Measurements from ENCODE around the gene CDH5. TPM values are rescaled to one million over a fixed set of nuclear protein-coding genes. Genes with fewer than 3 reads are reported as not detected.

Gene CDH5
- total and polyA plus RNA-seq, 2 of the 4 experiments (the other 2 are of a cell fraction): not detected

DNA sequence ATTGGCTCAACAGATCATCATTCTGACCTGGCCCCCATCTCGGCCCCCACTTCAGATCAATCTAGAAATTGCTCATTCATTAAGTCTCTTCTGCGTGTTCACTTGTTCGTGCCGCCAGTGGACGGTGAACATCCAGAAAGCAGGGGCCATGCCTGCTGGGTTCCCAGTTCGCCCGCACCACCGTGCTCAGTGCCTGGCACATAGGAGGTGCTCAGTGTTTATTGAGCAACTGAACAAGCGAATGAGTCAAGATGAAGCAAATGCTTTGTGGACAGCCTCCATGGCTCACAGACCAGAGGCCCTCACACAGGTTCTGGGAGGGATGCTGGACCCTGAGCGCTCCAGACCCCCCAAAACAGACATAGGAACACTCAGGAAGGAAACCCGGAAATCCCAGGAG, 74.5 kb downstream of the CDH5 start:
- in situ Hi-C loops (cut with MboI; ENCODE audit: low sequenced_read_pairs): no loop called here
- Histone ChIP-seq H3K14ac (replicated peaks; ENCODE audit: low read depth, low read length) (no peak overlapping the region), H3K9ac (ENCODE audit: low read depth, low read length) (no peak overlapping the region), H3K56ac (ENCODE audit: extremely low read depth, insufficient read depth, low read length) (no peak overlapping the region), H3K4ac (ENCODE audit: low read depth, low read length) (no peak overlapping the region), H3K27ac (ENCODE audit: insufficient read depth, low read length) (no peak overlapping the region), H2BK15ac (ENCODE audit: low read depth, low read length) (no peak overlapping the region), H3K36me3 (ENCODE audit: control insufficient read depth, insufficient read depth, low read length) (no peaks in the 10 kb centered on the region), H3K4me2 (ENCODE audit: low read depth, low read length) (no peak overlapping the region), H3K9me1 (ENCODE audit: insufficient read depth, low read length) (no peaks in the 10 kb centered on the region), H3K23ac (ENCODE audit: low read depth, low read length) (no peak overlapping the region), H4K20me1 (ENCODE audit: insufficient read depth, low read length) (no peaks in the 10 kb centered on the region), H2AK9ac (replicated peaks; ENCODE audit: low read depth, low read length, poor library complexity) (no peak overlapping the region), H3K9me3 (ENCODE audit: control insufficient read depth, insufficient read depth, low read length) (no peaks in the 10 kb centered on the region), H3K18ac (ENCODE audit: low read depth, low read length) (no peak overlapping the region), H2BK20ac (ENCODE audit: low read depth, low read length) (no peak overlapping the region), H2BK120ac (ENCODE audit: low read depth, low read length) (no peak overlapping the region), H3K4me1 (ENCODE audit: control insufficient read depth, insufficient read depth, low read length) (no peaks in the 10 kb centered on the region), H2AFZ (replicated peaks; ENCODE audit: low read length, poor library complexity) (no peak overlapping the region), H3K27me3 (ENCODE audit: control insufficient read depth, insufficient read depth, low read length) (peaks cover 58% of the 10 kb centered on the region), H3K79me1 (ENCODE audit: low read depth in 1 of 2, low read length in 2 of 2) (no peaks in the 10 kb centered on the region), H3K4me3 (ENCODE audit: insufficient read depth, low read depth, low read length) (no peak overlapping the region), H2BK5ac (ENCODE audit: low read depth, low read length, poor library complexity, severe bottlenecking) (no peak overlapping the region), H2AK5ac (ENCODE audit: low read depth, low read length) (no peak overlapping the region), H4K8ac (ENCODE audit: low read depth in 2 of 2, low read length in 2 of 2) (no peak overlapping the region), H4K5ac (ENCODE audit: low read depth, low read length) (no peak overlapping the region), H4K91ac (ENCODE audit: insufficient read depth, low read depth, low read length) (no peak overlapping the region)
- dilution Hi-C loops (cut with HindIII; ENCODE audit: low sequenced_read_pairs, unreplicated experiment): no loop called here
- no peak for DNase-seq
- no peak for ATAC-seq (ENCODE audit: low read depth)
- no TSS peak for BruUV-seq (replicated peaks)
- POLR2A ChIA-PET (ENCODE audit: unreplicated experiment): no interaction called here
- 88% methylated on average over 7 of the region's 11 CpGs; no CpG with 5 or more reads in 1 of the 2 experiments for WGBS, 2 experiments (ENCODE audit: extremely low coverage in 2 of 2, insufficient read length in 1 of 2)
- intact Hi-C loops (cut with micrococcal nuclease): no loop called here
- CTCF ChIA-PET: no interaction called here
- TF ChIP-seq MAFK (IDR thresholded peaks at IDR 0.05; ENCODE audit: low read depth, low read length): no peak
- no peak for TF ChIP-seq RCOR1 (IDR thresholded peaks at IDR 0.05; ENCODE audit: insufficient replicate concordance, low read length)
- no peak for TF ChIP-seq CHD1 (IDR thresholded peaks at IDR 0.05; ENCODE audit: low read depth, low read length)
- TF ChIP-seq POLR2A (IDR thresholded peaks at IDR 0.05; ENCODE audit: low read depth, low read length): no peak
- no peak for TF ChIP-seq RFX5 (IDR thresholded peaks at IDR 0.05; ENCODE audit: low read depth, low read length)
- TF ChIP-seq, protein P1, sequence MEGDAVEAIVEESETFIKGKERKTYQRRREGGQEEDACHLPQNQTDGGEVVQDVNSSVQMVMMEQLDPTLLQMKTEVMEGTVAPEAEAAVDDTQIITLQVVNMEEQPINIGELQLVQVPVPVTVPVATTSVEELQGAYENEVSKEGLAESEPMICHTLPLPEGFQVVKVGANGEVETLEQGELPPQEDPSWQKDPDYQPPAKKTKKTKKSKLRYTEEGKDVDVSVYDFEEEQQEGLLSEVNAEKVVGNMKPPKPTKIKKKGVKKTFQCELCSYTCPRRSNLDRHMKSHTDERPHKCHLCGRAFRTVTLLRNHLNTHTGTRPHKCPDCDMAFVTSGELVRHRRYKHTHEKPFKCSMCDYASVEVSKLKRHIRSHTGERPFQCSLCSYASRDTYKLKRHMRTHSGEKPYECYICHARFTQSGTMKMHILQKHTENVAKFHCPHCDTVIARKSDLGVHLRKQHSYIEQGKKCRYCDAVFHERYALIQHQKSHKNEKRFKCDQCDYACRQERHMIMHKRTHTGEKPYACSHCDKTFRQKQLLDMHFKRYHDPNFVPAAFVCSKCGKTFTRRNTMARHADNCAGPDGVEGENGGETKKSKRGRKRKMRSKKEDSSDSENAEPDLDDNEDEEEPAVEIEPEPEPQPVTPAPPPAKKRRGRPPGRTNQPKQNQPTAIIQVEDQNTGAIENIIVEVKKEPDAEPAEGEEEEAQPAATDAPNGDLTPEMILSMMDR (conservative IDR thresholded peaks at IDR 0.05; ENCODE audit: low read depth, low read length): no peak
- no peak for TF ChIP-seq CEBPB (IDR thresholded peaks at IDR 0.05; ENCODE audit: low read depth, low read length)
- TF ChIP-seq, protein P2, sequence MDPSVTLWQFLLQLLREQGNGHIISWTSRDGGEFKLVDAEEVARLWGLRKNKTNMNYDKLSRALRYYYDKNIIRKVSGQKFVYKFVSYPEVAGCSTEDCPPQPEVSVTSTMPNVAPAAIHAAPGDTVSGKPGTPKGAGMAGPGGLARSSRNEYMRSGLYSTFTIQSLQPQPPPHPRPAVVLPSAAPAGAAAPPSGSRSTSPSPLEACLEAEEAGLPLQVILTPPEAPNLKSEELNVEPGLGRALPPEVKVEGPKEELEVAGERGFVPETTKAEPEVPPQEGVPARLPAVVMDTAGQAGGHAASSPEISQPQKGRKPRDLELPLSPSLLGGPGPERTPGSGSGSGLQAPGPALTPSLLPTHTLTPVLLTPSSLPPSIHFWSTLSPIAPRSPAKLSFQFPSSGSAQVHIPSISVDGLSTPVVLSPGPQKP (IDR thresholded peaks at IDR 0.05; ENCODE audit: borderline replicate concordance, low read depth, low read length): no peak
- TF ChIP-seq FOS (IDR thresholded peaks at IDR 0.05; ENCODE audit: low read depth, low read length): no peak
- no peak for TF ChIP-seq BHLHE40 (IDR thresholded peaks at IDR 0.05; ENCODE audit: low read depth, low read length)

Measured in IMR-90 (cell line).